Heart left ventricle (tissue), 13 donors: Measurements from ENCODE around the gene WRAP73.

Experiments
- POLR2A ChIP-seq, 2 donors: fragments of 450-650 bp; IDR thresholded peaks; one replicate each; pipeline ENCODE4 v1.6.1; 2017; ENCODE audit warnings: antibody characterized with exemption in 2 of 2, mild to moderate bottlenecking in 2 of 2, moderate library complexity in 2 of 2
- TF ChIP-seq, protein P1 (sequence below), 12 donors: fragments of 200-600 bp; sonication (generic) in 4 of 12; IDR thresholded peaks; one replicate each; pipeline versions ENCODE4 v1.5.0 to v1.8.0; 2018 to 2022; ENCODE audit warnings: antibody characterized with exemption in 12 of 12, mild to moderate bottlenecking in 5 of 12
- donor health status: ischemic (EF 13 %, LVEDD 7.1; RV severe dilation, severe dysfunction).
- donor health status: DM: no; HTN: yes; CAD: no.
- donor health status: DM: no; HTN: no; CAD: no.
- donor health status: ischemic (EF 25% LVEDD 6.9; RV normal size, moderate dysfunction).
- donor health status: ischemic (EF 25% LVEDD 5.7; RV mildly dilated, moderate dysfunction).
- donor health status: ischemic (EF 35%, LVEDD 5.7; RV mildly dilated, moderate dysfunction).
- donor health status: nonischemic (EF 11% LVEDD 7.7; RV severe dilation, severe dysfunction).
- donor health status: DM: yes; HTN: yes; CAD: no.
- donor health status: PGD.
- donor health status: ischemic (EF 29% LVEDD 5.4; RV normal size, mild dysfunction).
- donor health status: nonischemic (EF 23%, LVEDD 6.1; RV moderate dilation, normal function).

- TF ChIP-seq, protein P1, sequence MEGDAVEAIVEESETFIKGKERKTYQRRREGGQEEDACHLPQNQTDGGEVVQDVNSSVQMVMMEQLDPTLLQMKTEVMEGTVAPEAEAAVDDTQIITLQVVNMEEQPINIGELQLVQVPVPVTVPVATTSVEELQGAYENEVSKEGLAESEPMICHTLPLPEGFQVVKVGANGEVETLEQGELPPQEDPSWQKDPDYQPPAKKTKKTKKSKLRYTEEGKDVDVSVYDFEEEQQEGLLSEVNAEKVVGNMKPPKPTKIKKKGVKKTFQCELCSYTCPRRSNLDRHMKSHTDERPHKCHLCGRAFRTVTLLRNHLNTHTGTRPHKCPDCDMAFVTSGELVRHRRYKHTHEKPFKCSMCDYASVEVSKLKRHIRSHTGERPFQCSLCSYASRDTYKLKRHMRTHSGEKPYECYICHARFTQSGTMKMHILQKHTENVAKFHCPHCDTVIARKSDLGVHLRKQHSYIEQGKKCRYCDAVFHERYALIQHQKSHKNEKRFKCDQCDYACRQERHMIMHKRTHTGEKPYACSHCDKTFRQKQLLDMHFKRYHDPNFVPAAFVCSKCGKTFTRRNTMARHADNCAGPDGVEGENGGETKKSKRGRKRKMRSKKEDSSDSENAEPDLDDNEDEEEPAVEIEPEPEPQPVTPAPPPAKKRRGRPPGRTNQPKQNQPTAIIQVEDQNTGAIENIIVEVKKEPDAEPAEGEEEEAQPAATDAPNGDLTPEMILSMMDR (IDR thresholded peaks at IDR 0.05), result no peak
- no peak for TF ChIP-seq POLR2A (IDR thresholded peaks at IDR 0.05)
Observed at GRCh38 chr1:3668148-3668547, 18.2 kb upstream of the WRAP73 start.
